A549 (cell line): ENCODE data around the gene AFG1L. TPM values are rescaled to one million over a fixed set of nuclear protein-coding genes. Genes with fewer than 3 reads are reported as not detected.

Experiments used
- ATAC-seq, 2 experiments: fragments of 200-7000 bp in 1 of 2; fragments of >200 bp in 1 of 2; cut with Nextera tagmentation in 1 of 2; cut with Tn5 transposase in 1 of 2; 3 replicates each; pipeline versions ENCODE4 v1.8.0 to v1.9.1; 2018 to 2020; ENCODE audit warnings: mild to moderate bottlenecking in 1 of 2, moderate library complexity in 1 of 2
- CTCF ChIA-PET: fragments of 300-600 bp; sonication (Branson Sonifier 250); formaldehyde crosslinking; extraction: SDS; loops from one replicate; lab custom pipeline; 2021; ENCODE audit warnings: antibody characterized with exemption, inconsistent platforms; lab: Yijun Ruan, JAX
- POLR2A ChIA-PET: fragments of 350-600 bp; formaldehyde crosslinking; extraction: SDS; loops from one replicate; lab custom pipeline; 2021; ENCODE audit warnings: antibody characterized with exemption, inconsistent platforms; lab: Yijun Ruan, JAX
- DNase-seq, 2 experiments: peaks; one replicate each; pipeline versions ENCODE4 v3.0.0 to v3.0.0-alpha.2; 2011 to 2016; ENCODE audit warnings: low read depth in 1 of 2, low spot score in 1 of 2
- FAIRE-seq: peaks from 2 replicates; lab custom pipeline; 2011; peaks lifted over from hg19 to GRCh38; lab: Jason Lieb, UNC
- H3K27ac ChIP-seq, 2 experiments: fragments of >200 bp; sonication (Bioruptor Twin); formaldehyde crosslinking; 3 replicates each; pipeline ENCODE4 v1.5.1; 2016 to 2017
- H3K4me1 ChIP-seq: fragments of >200 bp; sonication (Bioruptor Twin); formaldehyde crosslinking; 3 replicates; pipeline ENCODE4 v1.6.1; 2016
- H3K4me2 ChIP-seq: fragments of >200 bp; sonication (Bioruptor Twin); formaldehyde crosslinking; 3 replicates; pipeline ENCODE4 v1.6.1; 2016
- H3K4me3 ChIP-seq: fragments of >200 bp; sonication (Bioruptor Twin); formaldehyde crosslinking; 3 replicates; pipeline ENCODE4 v1.5.1; 2016
- H3K9me3 ChIP-seq: fragments of >200 bp; sonication (Bioruptor Twin); formaldehyde crosslinking; 3 replicates; pipeline ENCODE4 v1.6.1; 2016
- CHD2 ChIP-seq: fragments of 150-350 bp; IDR thresholded peaks from 2 replicates; pipeline ENCODE4 v1.6.1; 2014; ENCODE audit warnings: low read length; ENCODE audit not compliant: partially characterized antibody
- CTCF ChIP-seq: fragments of >200 bp; sonication (Bioruptor Twin); formaldehyde crosslinking; IDR thresholded peaks from 3 replicates; pipeline ENCODE4 v1.5.1; 2016
- FOSB ChIP-seq: fragments of 250-450 bp; sonication (Bioruptor Pico); IDR thresholded peaks from 2 replicates; pipeline ENCODE4 v1.5.0; 2020; ENCODE audit warnings: mild to moderate bottlenecking, moderate library complexity
- FOSL2 ChIP-seq, 2 experiments: fragments of 450-650 bp in 1 of 2; fragments of >200 bp in 1 of 2; sonication (Bioruptor Twin) in 1 of 2; formaldehyde crosslinking; IDR thresholded peaks; 2 replicates each; pipeline versions ENCODE4 v1.5.0 to v1.6.1; 2016 to 2020; ENCODE audit warnings: mild to moderate bottlenecking in 1 of 2, moderate library complexity in 1 of 2
- GATA3 ChIP-seq: IDR thresholded peaks from 2 replicates; pipeline ENCODE4 v1.6.1; 2012; ENCODE audit warnings: borderline replicate concordance
- HDAC2 ChIP-seq: fragments of 200-600 bp; sonication (generic); IDR thresholded peaks from 2 replicates; pipeline ENCODE4 v1.6.1; 2016
- HOXB5 ChIP-seq: fragments of 250-450 bp; sonication (Bioruptor Pico); IDR thresholded peaks from 2 replicates; pipeline ENCODE4 v1.5.0; 2020; ENCODE audit warnings: mild to moderate bottlenecking, moderate library complexity
- MYC ChIP-seq: IDR thresholded peaks from 2 replicates; pipeline ENCODE4 v1.6.1; 2012; ENCODE audit warnings: mild to moderate bottlenecking, inconsistent platforms, low read length, improper control_type of control experiment, borderline replicate concordance
- NR3C1 ChIP-seq: fragments of >200 bp; sonication (Bioruptor Twin); formaldehyde crosslinking; IDR thresholded peaks from 3 replicates; pipeline ENCODE4 v1.6.1; 2017
- POLR2A ChIP-seq: IDR thresholded peaks from 2 replicates; pipeline ENCODE4 v1.6.1; 2012; ENCODE audit warnings: mild to moderate bottlenecking, low read length
- RARB ChIP-seq: fragments of 250-450 bp; sonication (Bioruptor Pico); IDR thresholded peaks from 2 replicates; pipeline ENCODE4 v1.8.0; 2021; ENCODE audit warnings: mild to moderate bottlenecking, moderate library complexity
- RFX5 ChIP-seq: fragments of 450-650 bp; IDR thresholded peaks from 2 replicates; pipeline ENCODE4 v1.7.1; 2014; ENCODE audit warnings: antibody characterized with exemption, mild to moderate bottlenecking, moderate library complexity
- TFCP2L1 ChIP-seq: fragments of 250-450 bp; sonication (Bioruptor Pico); IDR thresholded peaks from 2 replicates; pipeline ENCODE4 v1.5.0; 2021; ENCODE audit warnings: mild to moderate bottlenecking
- TP53 ChIP-seq: fragments of 250-450 bp; sonication (Bioruptor Pico); IDR thresholded peaks from 2 replicates; pipeline ENCODE4 v1.5.0; 2021; ENCODE audit warnings: mild to moderate bottlenecking, moderate library complexity
- USF2 ChIP-seq: fragments of 450-650 bp; IDR thresholded peaks from 2 replicates; pipeline ENCODE4 v1.6.1; 2014; ENCODE audit warnings: antibody characterized with exemption
- WGBS: methylation state at CpG from one replicate; pipeline ENCODE4 v1.1.6; 2017; ENCODE audit errors: missing lambda C conversion rate; 5-methylcytosine and 5-hydroxymethylcytosine counted together
- polyA plus RNA-seq, 4 experiments: library from polyadenylated mRNA; depleted of rRNA in 3 of 4; stranded (reverse); fragments of >200 nt; fragmentation: RNase III in 1 of 4; extraction: RNeasy Plus Mini Kit Qiagen cat#74134 plus additional on column Dnase treatment in 1 of 4; gene quantifications; 2 replicates in 3 of 4; 3 replicates in 1 of 4; pipeline ENCODE4 v1.2.3, GENCODE V29; 2011 to 2017
- TF ChIP-seq, protein P1 (sequence below): fragments of 200-600 bp; sonication (generic); IDR thresholded peaks from 2 replicates; pipeline ENCODE4 v1.6.1; 2016; ENCODE audit warnings: antibody characterized with exemption, mild to moderate bottlenecking, moderate library complexity
- TF ChIP-seq, protein P2 (sequence below): IDR thresholded peaks from 2 replicates; pipeline ENCODE4 v1.6.1; 2012; ENCODE audit warnings: low read depth, borderline replicate concordance

Gene AFG1L
- polyA plus RNA-seq, 2 of the 4 experiments (the other 2 are of a cell fraction), result 1.3 to 2.3 TPM

DNA sequence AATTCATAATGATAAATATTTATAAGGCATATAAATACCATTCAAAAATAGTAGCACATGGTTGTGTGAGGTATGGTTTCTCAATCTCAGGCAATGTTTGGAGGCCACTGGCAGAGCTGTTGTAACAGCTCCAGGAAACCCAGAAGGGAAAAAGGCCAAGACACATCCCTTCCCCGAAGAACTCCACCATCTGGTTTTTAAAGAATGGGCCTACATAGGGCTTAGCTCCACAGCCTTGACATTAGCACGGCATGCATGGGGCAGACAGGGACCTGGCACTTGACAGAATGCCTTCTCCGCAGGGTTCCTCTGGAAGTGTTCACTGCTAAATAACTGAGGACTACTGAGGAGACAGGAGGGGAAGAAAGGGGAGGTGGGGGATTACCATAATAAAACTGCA lies 249.8 kb downstream of the AFG1L start (continued):
- TF ChIP-seq, protein P1, sequence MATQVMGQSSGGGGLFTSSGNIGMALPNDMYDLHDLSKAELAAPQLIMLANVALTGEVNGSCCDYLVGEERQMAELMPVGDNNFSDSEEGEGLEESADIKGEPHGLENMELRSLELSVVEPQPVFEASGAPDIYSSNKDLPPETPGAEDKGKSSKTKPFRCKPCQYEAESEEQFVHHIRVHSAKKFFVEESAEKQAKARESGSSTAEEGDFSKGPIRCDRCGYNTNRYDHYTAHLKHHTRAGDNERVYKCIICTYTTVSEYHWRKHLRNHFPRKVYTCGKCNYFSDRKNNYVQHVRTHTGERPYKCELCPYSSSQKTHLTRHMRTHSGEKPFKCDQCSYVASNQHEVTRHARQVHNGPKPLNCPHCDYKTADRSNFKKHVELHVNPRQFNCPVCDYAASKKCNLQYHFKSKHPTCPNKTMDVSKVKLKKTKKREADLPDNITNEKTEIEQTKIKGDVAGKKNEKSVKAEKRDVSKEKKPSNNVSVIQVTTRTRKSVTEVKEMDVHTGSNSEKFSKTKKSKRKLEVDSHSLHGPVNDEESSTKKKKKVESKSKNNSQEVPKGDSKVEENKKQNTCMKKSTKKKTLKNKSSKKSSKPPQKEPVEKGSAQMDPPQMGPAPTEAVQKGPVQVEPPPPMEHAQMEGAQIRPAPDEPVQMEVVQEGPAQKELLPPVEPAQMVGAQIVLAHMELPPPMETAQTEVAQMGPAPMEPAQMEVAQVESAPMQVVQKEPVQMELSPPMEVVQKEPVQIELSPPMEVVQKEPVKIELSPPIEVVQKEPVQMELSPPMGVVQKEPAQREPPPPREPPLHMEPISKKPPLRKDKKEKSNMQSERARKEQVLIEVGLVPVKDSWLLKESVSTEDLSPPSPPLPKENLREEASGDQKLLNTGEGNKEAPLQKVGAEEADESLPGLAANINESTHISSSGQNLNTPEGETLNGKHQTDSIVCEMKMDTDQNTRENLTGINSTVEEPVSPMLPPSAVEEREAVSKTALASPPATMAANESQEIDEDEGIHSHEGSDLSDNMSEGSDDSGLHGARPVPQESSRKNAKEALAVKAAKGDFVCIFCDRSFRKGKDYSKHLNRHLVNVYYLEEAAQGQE, result no peak
- no peak for TF ChIP-seq FOSB (CRISPR knock-in tag)
- no peak for TF ChIP-seq POLR2A
- no peak for TF ChIP-seq USF2
- no peak for TF ChIP-seq HDAC2

GRCh38 chr6:108546079-108547049 lies 251.5 kb downstream of the AFG1L start:
- FAIRE-seq (no peak), ATAC-seq (no peak), DNase-seq (no peak)
- WGBS, result 68% methylated on average over 6 of the region's 6 CpGs
- Histone ChIP-seq H3K27ac (no peak overlapping the region), H3K4me2 (no peak overlapping the region), H3K4me1 (no peaks in the 10 kb centered on the region), H3K4me3 (no peak overlapping the region), H3K9me3 (no peaks in the 10 kb centered on the region)
- TF ChIP-seq GATA3 (no peak), FOSL2 (IDR thresholded peaks at IDR 0.05) (no peak), FOSL2 (CRISPR knock-in tag; IDR thresholded peaks at IDR 0.05) (no peak), NR3C1 (no peak), HOXB5 (CRISPR knock-in tag) (no peak)
- TF ChIP-seq, protein P2, sequence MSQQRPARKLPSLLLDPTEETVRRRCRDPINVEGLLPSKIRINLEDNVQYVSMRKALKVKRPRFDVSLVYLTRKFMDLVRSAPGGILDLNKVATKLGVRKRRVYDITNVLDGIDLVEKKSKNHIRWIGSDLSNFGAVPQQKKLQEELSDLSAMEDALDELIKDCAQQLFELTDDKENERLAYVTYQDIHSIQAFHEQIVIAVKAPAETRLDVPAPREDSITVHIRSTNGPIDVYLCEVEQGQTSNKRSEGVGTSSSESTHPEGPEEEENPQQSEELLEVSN, result no peak
- POLR2A ChIA-PET, result no interaction called here
- CTCF ChIA-PET, result interaction anchor here (1.1 to 7.4 kb wide), 4 partner anchors 11 to 526 kb away, joined by 5 to 79 read pairs (median 42); no protein-coding TSS in a partner anchor

GRCh38 chr6:108549241-108549640 lies 254.4 kb downstream of the AFG1L start:
- CTCF ChIA-PET, result interaction anchor here (1.7 kb wide), 1 partner anchor 233 kb away, joined by 3 read pairs; no protein-coding TSS in a partner anchor

More at GRCh38 chr6:108549241-108549640, 254.4 kb downstream of the AFG1L start:
- ATAC-seq (no peak), DNase-seq (no peak), FAIRE-seq (no peak)
- POLR2A ChIA-PET, result no interaction called here
- no peak overlapping the region for H3K4me3 ChIP-seq
- no peaks in the 10 kb centered on the region for H3K9me3 ChIP-seq
- WGBS, result 85% methylated on average over 1 of the region's 1 CpG
- H3K4me1 ChIP-seq, result no peaks in the 10 kb centered on the region
- no peak overlapping the region for H3K4me2 ChIP-seq
- no peak overlapping the region for H3K27ac ChIP-seq
- TF ChIP-seq HOXB5 (CRISPR knock-in tag), result no peak
- no peak for TF ChIP-seq RFX5
- TF ChIP-seq CHD2, result no peak
- no peak for TF ChIP-seq RARB
- no peak for TF ChIP-seq TFCP2L1
- no peak for TF ChIP-seq FOSL2 (IDR thresholded peaks at IDR 0.05)
- no peak for TF ChIP-seq FOSL2 (CRISPR knock-in tag; IDR thresholded peaks at IDR 0.05)
- TF ChIP-seq TP53 (CRISPR knock-in tag), result no peak
- no peak for TF ChIP-seq CTCF
- no peak for TF ChIP-seq USF2
- no peak for TF ChIP-seq MYC
